Stimulated activated CD4-positive, alpha-beta T cell treated with anti-CD3 and anti-CD28 coated beads, Interleukin-4, amount 100 ng/mL, for 4 hours (primary cell): Measurements from ENCODE around the gene IGLL1.

Source experiments
- DNase-seq, 2 experiments: peaks; one replicate each; pipeline ENCODE4 v3.0.0-alpha.2; 2020

The IGLL1 gene

DNA sequence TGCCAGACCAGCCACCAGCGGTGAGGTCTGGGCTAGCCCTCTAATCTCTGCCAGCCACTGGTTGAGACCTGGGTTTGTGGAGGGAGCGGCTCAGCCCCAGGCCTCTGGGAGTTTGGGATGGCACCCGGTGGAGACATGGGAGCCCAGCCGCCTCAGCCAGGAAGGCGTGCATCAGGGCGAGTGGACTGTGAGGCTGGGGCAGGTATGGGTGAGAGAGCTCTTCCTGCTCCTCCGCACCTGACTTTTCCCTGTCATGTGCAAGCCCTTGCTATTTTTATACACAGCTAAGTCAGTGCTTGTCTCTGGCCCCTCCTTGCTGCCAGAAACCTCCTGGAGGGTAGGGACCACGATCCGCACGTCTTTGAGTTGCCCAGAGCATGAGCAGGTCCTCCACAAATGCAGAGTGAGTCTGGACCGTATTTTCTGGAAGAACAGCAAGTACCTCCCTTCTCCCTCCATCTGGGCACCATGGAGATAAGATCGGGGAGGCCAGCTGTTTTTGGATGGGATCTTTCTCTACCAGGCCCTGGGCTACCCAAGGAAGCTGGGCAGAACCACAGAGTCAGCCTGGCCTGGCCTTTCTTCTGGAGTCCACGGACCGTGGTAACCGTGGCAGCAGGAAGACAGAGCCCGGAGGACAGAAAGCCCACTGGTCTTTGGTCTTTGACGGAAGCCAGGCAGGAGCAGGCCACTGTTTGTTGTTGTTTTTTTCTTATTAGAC, 53.3 kb downstream of the IGLL1 start:
- no peak for DNase-seq

GRCh38 chr22:23525510-23525909, 54.6 kb downstream of the IGLL1 start:
- DNase-seq = no peak

GRCh38 chr22:23524226-23524625, 55.9 kb downstream of the IGLL1 start:
- no peak for DNase-seq

DNA sequence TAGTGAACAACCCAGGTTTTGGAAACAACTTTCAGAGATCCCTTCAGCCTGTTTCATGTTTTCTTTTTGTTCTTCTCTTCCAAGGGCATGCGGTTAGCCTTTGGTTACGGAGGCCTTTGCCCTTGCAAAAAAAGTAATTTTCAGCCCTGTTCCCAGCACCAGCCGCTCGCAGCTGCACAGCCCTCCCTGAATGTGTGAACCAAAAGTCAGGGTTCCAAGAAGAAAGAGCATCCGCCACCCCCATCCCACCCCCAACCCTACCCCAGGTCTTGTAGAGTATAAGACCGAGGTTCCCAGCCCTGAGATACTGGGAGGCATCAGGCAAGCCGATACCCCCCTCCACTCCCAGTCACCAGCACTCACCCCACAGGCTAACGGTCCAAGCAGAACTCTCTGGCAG, 56.4 kb downstream of the IGLL1 start:
- no peak for DNase-seq
